ENCODE measurements around the gene NPTX1.

NPTX1 gene

GRCh38 chr17:80463784-80464400 lies 12.5 kb downstream of the NPTX1 start:
- TF ChIP-seq CTCF (IDR thresholded peaks at IDR 0.05; ENCODE audit: low read depth, low read length, missing control alignments), result no peak
- no peak for DNase-seq (ENCODE audit: extremely low read depth, low read depth)
- H3K4me3 ChIP-seq (replicated peaks; ENCODE audit: low read depth, low read length), result no peak overlapping the region

GRCh38 chr17:80461528-80462160 lies 14.8 kb downstream of the NPTX1 start:
- DNase-seq (ENCODE audit: extremely low read depth, low read depth), result no peak
- no peak for TF ChIP-seq CTCF (IDR thresholded peaks at IDR 0.05; ENCODE audit: low read depth, low read length, missing control alignments)

DNA sequence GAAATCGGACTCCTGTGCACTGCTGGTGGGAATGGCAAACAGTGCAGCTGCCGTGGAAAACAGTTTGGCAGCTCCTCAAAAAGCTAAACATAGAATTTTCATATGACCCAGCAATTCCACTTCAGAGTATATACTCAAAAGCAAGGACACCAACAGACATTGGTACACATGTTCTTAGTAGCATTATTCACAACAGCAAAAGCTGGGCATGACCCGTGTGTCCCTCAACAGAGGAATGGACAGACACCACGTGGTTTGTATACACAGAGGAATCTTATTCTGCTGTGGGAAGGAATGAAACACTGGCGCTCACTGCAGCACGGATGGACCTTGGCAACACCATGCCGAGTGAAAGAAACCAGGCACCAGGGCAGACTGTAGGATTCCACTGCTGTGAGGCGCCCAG lies 16.0 kb downstream of the NPTX1 start:
- DNase-seq (ENCODE audit: extremely low read depth, low read depth), result no peak
- no peak overlapping the region for H3K4me3 ChIP-seq (replicated peaks; ENCODE audit: low read depth, low read length)
- TF ChIP-seq CTCF (IDR thresholded peaks at IDR 0.05; ENCODE audit: low read depth, low read length, missing control alignments), result no peak

More at GRCh38 chr17:80461528-80462160, 14.8 kb downstream of the NPTX1 start:
- H3K4me3 ChIP-seq (replicated peaks; ENCODE audit: low read depth, low read length), result no peak overlapping the region

GRCh38 chr17:80459234-80459633 lies 17.2 kb downstream of the NPTX1 start:
- no peak for TF ChIP-seq CTCF (IDR thresholded peaks at IDR 0.05; ENCODE audit: low read depth, low read length, missing control alignments)
- H3K4me3 ChIP-seq (replicated peaks; ENCODE audit: low read depth, low read length), result no peak overlapping the region
- no peak for DNase-seq (ENCODE audit: extremely low read depth, low read depth)

DNA sequence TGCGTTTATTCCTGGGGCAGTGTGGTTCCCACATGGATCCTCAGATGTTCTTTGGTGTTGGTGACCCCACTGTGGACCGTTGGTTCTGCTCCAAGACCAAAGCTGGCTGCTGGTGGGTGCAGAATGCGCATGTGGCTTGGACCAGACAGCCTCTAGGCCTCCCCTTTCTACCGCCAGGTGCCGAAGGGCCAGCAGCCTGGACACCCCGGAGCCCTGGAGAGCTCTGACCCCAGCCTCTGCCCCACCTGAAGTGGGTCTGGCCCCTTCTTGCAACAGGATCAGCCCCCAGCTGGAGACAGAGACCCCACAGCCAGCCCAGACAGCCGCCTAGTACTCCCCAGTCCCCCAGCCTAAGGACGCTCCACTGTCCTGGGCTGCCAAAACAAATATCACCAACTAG lies 18.4 kb downstream of the NPTX1 start:
- no peak for DNase-seq (ENCODE audit: extremely low read depth, low read depth)
- TF ChIP-seq CTCF (IDR thresholded peaks at IDR 0.05; ENCODE audit: low read depth, low read length, missing control alignments), result no peak
- no peak overlapping the region for H3K4me3 ChIP-seq (replicated peaks; ENCODE audit: low read depth, low read length)

GRCh38 chr17:80457236-80457856 lies 19.1 kb downstream of the NPTX1 start:
- no peak overlapping the region for H3K4me3 ChIP-seq (replicated peaks; ENCODE audit: low read depth, low read length)
- no peak for DNase-seq (ENCODE audit: extremely low read depth, low read depth)
- TF ChIP-seq CTCF (IDR thresholded peaks at IDR 0.05; ENCODE audit: low read depth, low read length, missing control alignments), result no peak
